Stimulated activated CD4-positive, alpha-beta T cell treated with anti-CD3 and anti-CD28 coated beads, Interleukin-2, amount 100 ng/mL, for 24 hours (primary cell): Measurements from ENCODE around the gene MCM6.
A peak's percentile ranks its signal among the peaks of the same experiment; 100 is the strongest.

ENCODE experiments used
- DNase-seq, 2 donors: peaks; one replicate each; pipeline ENCODE4 v3.0.0-alpha.2; 2020

Gene MCM6

DNA sequence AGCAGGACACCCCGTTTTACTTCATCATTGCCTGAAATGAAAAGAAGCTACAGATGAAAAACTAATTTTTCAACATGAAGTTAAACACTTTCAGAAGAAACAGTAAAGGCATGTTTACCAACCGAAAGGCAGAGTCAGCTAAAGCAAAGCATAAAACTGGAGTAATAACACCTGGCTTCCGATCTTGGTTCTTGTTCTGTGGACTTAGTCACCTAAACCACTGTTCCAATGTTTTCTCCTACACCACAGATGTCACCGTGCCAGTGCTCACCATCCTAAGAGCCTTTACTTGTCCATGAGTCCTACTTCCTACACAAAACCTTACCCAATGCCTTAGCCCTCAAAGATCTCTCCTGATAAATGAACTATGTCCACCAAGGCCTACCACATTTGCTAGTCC is 13.5 kb downstream of the MCM6 start:
- no peak for DNase-seq

DNA sequence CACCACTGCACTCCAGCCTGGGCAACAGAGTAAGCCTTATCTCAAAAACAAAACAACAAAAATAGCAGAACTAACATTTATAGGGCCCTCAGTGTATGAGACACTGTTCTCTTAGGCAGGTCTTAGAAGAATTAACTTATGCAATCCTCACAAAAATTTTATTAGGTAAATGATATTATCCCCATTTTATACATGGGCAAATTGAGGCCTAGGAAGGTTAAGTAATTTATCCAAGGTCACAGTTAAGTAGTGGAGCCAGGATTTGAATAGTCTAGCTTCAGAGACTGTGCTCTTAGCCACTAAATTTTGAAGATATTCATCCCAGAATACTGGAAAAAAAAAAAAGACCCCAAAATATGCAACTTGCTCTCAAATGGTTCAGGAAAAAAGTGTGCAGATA is 22.8 kb downstream of the MCM6 start:
- DNase-seq = no peak

DNA sequence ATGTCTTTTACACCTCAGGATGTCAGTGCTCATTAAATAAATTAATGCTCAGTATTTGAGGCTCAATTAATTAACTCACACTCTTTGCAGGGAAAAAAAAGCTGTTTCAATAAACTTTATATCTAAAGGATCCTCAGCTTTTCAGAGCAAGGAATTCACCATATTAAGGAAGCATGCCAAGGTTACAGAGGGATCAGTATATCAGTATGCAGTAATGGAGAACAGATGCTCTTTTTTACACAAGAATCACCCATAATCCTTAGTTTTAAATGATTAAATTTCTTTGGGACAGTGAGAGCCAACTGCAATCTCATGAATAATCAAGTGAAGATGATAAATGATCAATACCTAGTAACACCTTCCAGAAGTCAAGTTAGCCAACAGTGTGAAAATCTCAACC is 24.4 kb downstream of the MCM6 start:
- no peak for DNase-seq

DNA sequence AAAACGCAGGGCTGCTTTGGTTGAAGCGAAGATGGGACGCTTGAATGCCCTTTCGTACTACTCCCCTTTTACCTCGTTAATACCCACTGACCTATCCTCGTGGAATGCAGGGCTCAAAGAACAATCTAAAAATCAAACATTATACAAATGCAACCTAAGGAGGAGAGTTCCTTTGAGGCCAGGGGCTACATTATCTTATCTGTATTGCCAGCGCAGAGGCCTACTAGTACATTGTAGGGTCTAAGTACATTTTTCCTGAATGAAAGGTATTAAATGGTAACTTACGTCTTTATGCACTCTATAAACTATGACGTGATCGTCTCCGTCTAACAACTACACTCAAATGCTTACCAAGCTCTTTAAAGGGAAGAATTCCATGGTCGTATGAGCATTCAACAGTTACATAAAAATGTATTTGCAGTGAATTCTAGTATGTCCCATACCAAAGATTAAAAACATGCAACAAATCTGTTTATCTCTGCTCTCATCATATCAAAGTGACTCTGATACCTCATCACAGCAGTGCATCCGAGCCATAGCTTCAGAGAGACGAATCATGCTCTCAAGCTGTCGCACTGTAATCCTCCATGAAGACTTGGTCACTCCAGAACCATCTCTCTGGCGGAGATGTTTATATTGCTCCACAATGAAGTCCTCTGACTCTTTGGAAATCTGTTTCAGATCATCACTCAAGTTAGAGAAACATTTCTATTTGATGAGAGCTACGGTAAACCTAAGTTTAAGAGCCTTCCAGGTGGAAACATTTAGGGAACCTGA is 25.2 kb downstream of the MCM6 start:
- no peak for DNase-seq

DNA sequence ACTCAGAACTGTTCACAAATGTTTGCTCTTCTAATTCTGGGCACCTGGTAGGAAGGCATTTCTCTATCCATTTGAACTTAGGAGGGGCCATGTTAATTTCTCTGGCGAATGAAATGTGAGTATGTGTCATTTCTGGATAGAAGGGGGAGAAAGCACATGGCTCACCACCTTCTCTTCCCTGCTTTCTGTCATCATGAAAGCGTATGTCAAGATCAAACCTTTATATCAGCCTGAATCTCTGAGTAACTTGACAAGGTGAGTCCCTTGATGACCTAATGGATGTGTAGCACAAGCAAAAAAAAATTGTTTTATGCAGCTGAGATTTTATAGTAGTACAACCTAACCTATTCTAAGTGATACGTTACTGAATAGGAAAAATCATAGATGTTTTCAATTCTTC is 27.2 kb downstream of the MCM6 start:
- DNase-seq = no peak

DNA sequence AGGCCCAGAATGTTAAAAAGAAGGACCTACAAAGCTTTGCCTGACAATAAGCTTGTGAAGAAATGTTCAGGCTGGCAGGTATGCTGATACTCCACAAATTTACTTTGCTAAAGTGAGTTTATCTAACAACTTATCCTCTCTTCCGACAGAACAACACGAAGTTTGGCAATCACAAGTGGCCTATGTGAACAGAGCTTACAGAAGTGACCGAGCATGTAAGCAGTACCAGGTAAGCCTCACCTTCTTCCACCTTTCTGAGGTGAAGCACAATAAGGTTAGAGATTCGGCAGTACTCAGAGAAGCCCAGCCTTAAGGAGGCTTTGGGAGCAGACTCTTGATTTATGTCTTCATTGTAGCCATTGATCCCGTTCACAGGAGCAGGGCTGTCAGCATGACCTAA is 30.2 kb downstream of the MCM6 start:
- no peak for DNase-seq

DNA sequence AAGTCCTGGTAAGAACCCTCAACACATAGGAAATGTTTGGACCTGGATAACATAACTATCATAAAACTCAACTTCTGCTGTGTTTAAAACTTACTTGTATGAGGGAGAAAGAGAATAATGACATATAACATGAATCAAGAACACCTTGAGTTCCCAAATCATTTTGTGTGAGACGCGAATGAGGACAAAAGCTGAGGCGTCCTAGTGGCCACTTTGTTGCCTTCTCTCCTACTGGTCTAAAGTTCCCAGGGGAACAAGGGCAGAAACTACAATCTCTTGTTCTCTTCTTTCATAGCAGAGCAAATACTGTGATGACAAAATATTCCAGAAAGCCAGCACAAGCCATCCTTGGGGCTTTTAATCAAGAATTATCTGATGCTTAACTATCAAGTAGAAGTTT is 31.0 kb downstream of the MCM6 start:
- no peak for DNase-seq

DNA sequence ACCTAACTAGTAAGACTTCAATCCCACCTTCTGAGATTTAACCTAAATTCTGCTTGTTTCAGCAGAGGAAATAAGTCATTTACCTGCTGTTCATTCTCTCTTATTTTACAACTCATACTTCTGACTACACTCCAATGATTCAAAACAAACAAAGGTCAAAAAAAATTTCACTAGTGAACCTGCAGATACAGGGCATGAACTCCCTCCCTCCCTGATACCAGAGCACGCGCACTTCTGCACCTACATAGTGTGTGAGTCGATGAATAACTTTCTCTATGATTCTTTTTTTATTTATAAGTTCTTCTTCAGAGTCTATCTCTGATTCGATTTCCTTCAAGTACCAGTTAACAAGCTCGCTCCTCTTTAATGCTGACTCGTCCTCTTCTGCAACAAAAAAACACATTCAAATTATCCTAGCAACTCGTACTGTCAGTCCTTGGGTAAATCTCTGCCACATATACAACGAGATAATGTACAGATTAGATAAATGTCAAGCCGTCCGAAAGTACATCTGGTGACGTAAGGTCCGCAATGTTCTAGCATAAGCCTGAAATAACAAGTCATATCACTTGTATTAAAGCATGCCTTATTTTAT is 31.8 kb downstream of the MCM6 start:
- DNase-seq = no peak

DNA sequence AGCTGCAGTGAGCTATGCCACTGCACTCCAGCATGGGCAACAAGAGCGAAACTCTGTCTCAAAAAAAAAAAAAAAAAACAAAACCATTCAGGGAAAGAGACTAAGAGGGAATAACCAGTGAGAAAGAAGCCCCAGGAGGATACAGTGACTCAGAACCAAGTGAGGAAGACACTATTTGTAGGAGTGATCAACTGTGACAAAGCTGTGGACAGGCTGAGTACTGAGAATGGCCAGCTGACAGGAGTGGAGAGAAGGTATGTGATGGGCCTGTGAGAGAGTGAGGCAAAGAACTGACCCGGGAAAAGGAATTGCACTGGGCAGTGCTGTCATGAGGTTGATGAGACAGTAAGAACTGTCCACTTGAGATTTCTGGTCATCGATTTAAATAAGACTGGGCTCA is 32.6 kb downstream of the MCM6 start:
- no peak for DNase-seq

DNA sequence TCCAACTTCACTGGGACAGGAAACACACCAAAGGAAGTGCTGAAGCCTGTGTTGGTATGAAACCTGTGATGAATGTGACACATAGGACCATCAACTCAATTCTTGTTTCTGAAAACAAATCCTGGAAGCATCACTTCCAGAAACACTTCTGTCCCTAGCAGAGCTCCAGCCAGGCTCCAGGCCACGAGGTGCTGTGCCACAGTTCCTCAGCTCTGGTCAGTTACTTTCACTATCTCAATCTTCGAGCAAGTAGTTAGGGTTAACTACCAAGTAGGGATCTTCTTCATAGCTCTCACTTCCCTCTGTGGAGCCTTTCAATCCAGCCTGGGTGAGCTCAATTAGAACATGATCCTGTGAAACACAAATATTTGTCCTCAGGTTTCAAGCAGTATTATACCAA is 35.6 kb downstream of the MCM6 start:
- no peak for DNase-seq

DNA sequence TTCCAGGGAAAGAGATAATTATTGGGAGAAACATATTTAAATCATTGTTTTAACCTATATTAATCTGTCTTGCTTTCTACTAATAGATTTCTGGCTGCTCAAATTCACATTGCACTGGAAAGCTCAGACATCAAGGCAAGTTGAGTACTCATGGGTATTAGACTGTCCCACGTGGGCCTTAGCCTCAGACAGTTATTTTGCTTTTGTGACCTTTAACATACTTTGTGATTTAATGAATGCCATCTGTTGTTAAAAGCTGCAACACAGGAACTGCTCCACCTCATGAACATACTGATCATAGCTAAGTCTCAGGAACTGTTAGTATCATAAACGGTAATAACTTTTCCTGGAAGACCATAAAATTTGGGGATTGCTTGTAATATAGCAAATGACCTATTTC is 36.5 kb downstream of the MCM6 start:
- no peak for DNase-seq

DNA sequence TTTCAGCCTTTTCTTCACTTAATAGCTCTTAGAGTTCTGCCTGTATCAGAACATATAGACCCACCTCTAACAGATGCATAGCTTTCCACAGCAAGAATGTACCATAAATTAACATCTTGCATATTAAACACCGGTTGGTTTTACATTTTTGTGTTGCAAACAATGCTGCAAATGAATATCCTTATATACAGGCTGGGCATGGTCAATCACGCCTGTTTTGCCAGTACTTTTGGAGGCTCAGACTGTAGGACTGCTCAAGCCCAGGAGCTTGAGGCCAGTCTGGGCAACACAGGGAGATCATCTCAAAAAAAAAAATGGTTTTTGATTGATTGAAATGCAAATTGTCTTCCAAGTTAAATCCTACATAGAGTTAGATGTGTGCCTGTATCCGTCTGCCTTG is 37.7 kb downstream of the MCM6 start:
- DNase-seq = no peak

DNA sequence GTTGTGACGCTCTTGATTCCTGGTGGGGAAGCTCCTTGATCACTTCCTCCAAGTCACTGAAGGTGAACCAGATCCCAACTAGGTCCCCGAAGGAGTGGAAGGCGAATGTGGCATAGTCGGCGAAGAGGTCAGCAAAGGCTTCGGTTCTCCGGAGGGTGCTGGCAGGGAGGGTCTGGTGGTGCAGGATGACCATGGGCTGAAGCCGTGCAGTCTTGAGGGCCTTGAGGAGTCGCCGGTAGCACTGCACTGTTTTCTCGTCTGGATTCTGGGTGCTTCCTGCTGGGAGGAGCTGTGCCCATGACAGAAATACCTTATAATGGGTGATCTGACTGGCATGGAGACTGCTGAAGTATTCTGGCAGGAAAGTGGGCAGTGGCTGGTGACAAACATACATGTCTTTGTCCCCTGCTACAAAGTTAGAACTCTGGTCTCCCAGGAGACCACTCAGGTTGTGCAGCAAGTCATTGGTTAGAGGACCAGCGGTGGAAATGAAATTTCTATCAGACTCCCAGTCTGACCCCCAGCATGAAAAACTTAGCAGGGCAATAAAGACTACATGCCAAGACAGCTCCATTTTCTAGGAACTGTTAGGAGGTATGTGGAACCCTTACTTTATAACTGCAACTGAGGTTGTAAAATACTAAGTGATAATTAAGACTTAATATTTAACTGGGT is 39.5 kb downstream of the MCM6 start, which contains the start of gene LCT:
LCT (minus strand) TSS at position 589 of the 675 bp plus-strand sequence; CDS start at position 574, 15 bp downstream.
- no peak for DNase-seq

DNA sequence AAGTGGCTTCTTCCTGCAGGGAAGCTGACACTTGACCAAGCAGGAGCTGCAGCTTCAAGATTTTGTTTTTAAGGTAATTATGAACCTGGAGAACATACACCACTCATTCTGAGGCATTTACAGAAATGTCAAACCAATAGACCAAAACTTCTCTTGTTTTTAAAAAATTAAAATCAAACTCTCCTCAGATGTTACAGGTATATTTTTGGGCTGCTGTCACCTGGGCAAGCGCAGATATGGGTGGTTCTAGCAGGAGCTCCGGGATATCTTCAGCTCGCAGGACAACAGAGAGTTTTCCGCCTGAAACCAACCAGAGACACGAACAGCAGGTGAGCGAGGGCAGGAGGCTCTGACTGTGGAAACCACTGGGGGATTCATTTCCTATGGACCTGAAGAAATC is 43.4 kb downstream of the MCM6 start:
- no peak for DNase-seq

DNA sequence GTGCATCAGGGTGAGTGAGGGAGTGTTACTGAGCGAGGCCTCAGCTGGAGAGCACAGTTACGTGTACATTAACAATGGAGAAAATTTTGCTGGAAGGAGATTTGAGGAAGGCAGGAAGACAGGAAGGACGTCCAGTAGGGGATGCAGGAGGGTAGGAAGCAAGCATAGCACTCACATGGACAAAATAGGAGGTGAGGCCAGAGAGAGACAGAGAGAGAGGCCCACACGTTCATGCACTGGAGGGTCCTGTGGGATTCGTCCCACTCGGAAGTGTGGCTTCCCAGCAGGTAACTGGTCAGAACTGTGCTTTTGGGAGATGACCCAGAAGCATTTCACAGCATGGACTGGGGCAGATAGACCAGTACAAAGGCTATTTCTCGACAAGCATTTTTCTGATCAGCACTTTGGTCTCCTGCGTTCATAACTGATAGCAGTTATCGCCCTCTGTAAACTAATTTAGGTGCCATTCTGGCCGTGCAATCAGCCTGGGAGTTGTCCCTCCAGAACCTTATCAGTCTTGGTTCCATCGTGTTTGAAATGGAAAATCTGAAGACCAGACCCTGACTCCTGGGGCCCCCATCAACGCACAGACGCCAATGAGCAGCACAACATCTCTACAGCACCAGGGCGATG is 44.9 kb downstream of the MCM6 start:
- no peak for DNase-seq

DNA sequence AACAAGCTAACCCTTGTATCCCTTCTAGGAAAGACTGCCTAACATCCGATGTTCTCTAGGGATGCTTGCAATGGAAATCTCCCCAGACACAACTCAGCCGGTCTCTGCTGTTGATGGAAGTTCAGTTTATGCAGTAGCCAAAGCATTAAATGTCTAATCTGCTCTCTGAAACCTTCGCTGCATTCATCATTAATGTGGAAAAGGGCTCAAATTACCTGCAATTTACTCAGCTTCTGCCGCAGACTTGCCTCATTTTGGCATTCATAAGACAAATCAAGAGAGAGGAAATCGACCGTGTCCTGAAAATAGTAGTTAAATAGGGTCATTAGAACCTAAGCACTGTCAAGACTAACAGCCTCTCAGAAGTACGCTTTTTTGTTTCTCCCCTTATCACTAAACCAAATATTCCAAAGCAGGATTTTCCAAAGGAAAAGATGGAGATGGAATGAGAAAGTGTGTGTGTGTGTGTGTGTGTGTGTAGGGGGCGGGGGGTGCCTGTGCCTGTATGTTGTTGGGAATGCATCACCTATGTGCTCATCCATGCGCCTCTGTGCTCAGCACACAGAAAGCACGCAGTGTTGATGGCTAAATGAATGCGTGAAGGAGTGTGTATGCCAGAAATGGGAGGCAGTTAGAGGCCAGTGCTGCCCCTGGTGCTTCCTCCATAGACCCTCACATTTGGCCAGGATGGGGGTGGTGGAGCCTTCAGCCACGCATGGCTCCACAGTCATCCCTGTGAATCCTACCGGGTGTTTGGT is 46.7 kb downstream of the MCM6 start:
- no peak for DNase-seq

DNA sequence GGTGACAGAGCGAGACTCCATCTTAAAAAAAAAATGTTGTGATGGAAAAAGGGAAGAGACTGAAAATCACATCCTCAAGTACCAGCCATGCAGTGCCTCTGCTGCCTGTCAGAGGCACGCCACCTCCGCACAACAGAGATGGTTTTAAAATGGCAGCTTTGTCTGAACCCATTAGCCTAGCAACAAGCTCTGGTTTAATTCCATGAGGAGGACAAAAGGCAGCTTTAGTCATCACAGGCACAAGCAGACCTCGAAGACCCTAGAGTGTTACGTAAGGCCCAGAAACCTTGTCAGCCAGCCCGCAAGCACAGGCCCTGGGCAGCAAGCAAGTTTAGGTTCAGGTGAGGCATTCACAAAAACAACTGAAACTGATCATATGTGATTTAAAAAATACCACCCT is 49.7 kb downstream of the MCM6 start:
- DNase-seq = no peak

DNA sequence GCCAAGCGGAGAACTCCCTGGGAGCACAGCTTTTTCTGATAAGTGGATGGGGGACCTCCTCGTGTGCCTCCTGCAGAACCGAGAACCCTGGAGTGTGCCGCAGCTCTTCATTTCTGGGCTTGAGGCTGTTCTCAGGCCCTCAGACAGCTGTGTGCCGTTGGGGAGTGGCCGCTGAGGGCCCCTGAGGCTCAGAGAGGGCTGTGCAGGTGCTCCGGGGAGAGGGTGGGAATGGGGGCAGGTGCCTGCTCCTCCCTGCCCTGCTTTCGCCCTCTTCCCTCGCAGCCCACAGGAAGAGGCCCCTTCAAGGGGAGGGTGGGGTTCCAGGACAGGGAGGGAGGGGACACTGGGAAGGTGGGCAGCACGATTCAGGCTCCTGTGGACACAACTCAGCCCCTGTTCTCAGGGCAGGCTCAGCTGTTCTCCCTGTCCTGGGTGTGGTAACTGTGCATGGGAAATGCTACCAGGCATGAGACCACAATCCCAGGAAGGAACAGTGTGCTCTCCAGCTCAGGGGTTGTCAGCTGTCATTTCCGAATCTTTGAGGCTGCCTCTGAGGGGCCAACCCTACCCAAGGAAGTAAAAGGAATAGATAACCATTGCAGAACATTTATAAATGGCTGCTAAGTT is 50.6 kb downstream of the MCM6 start:
- no peak for DNase-seq

DNA sequence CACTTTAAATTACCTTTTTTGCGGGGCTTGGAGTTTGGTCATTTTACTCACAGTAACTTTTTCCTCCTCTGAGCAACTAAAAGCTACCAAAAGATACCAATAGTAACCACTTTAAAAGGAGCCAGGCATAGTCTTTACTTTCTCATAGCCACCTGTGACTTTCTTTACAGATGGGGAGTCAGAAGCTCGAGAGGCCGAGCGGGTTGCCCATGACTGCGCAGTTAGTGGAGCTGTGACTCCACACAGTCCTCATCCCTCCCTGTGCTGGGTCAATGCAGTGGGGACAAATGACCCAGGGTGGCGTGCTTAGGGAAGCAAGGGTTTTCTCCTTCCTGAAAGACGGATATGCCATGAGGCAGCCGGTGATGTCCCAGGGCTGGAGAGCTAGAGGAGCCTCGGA is 51.1 kb downstream of the MCM6 start:
- DNase-seq = no peak

DNA sequence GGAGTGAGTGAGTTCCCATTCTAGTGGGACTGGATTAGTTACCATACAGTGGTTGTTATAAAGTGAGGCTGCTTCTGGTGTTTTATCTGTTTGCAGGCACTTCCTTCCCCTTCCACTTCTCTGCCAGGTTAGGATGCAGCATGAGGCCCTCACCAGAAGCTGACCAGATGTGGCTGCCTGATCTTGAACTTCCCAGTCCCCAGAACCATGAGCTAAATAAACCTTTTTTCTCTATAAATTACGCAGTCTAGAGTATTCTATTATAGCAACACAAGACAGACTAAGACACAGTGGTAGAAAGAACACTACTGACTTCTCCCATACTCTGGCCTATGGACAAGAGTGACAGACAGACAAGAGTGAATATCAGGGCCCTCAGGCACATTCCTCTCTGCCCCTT is 53.4 kb downstream of the MCM6 start:
- no peak for DNase-seq

DNA sequence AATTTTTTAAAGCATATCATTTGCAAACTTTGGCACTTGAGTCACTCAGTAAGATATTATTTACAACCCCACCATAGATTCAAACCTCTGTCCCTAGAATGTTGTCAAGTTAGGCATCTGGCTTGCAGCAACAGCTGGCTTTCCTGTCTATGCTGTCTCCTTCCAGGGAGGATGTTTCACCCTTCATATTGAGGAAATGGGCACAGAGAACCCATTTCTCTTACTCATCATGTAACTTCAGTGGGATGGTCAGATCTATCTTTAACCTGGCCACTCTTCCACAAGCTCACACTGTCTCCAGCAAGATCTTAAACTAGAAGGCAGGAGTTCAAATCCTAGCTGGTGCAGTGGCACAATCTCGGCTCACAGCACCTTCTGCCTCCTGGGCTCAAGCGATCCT is 55.1 kb downstream of the MCM6 start:
- DNase-seq = no peak

DNA sequence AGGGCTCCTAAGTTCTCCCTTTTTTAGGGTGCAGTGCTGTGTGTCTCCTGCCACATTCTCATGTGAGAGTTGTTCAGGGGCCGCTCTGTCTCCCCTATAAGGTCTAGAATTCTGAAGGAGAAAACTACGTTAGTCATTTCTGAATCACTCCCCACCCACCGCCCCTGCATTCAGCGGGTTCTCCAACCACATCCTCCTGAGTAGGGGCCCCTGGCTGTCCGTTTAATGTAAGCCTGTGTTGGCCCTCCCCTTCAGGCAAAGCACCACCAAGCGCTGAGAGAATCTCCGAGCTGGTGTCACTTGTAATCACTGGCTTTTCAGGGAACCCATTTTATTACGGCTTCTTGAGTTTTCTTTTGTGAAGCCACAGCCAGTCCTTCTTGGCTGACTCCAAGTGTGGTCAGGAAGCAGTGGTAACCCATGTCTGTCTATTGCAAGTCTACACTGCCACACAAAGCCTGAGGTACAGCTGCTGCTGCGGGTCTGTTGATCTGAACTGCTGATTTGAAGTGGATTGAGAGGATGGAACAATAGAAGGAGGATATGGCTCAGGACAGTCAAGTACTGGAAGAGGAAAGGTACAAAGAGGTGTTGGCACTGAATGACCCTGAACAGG is 56.1 kb downstream of the MCM6 start:
- DNase-seq = peak; percentile 82 to 84
